GM18873 (cell line): ENCODE results near the gene KLHL29.
A peak's percentile ranks its signal among the peaks of the same experiment; 100 is the strongest.
"Not testable (repeated sequence)": the region's sequence is repeated elsewhere in the genome, so short reads cannot be mapped to it uniquely, and the experiment has no call there.

Source experiments
- ATAC-seq: cut with Tn5 transposase; IDR thresholded peaks from one replicate; pipeline ENCODE4 v1.9.1; 2021; ENCODE audit warnings: mild to moderate bottlenecking, moderate library complexity, moderate number of reproducible peaks; ENCODE audit not compliant: unreplicated experiment, low FRiP score

KLHL29 gene

GRCh38 chr2:23384551-23385343 is at the start of gene KLHL29:
TSS of gene KLHL29 (plus strand) at chr2:23385179. CDS start at chr2:23562197, 177,018 bp downstream.
- peak; percentile 58 for ATAC-seq

GRCh38 chr2:23335550-23335949 is 49.4 kb upstream of the KLHL29 start:
- ATAC-seq, result no peak

- ATAC-seq, result no peak
Observed at GRCh38 chr2:23342075-23342474, 42.9 kb upstream of the KLHL29 start.

- ATAC-seq, result no peak
Observed at GRCh38 chr2:23346029-23346428, 39.0 kb upstream of the KLHL29 start.

- no peak for ATAC-seq
Observed at GRCh38 chr2:23346781-23347180, 38.2 kb upstream of the KLHL29 start.

- ATAC-seq, result no peak
Observed at GRCh38 chr2:23347471-23348092, 37.4 kb upstream of the KLHL29 start.

GRCh38 chr2:23348093-23348481 is 36.9 kb upstream of the KLHL29 start:
- ATAC-seq, result not testable (repeated sequence)

- no peak for ATAC-seq
Observed at GRCh38 chr2:23349508-23349907, 35.5 kb upstream of the KLHL29 start.

GRCh38 chr2:23350041-23350791 is 34.8 kb upstream of the KLHL29 start:
- no peak for ATAC-seq

- no peak for ATAC-seq
Observed at GRCh38 chr2:23350792-23351355, 34.1 kb upstream of the KLHL29 start.

GRCh38 chr2:23351388-23352141 is 33.4 kb upstream of the KLHL29 start:
- peak; percentile 83 for ATAC-seq

- ATAC-seq, result peak; percentile 75
Observed at GRCh38 chr2:23354554-23354953, 30.4 kb upstream of the KLHL29 start.

- no peak for ATAC-seq
Observed at GRCh38 chr2:23355001-23355400, 30.0 kb upstream of the KLHL29 start.

GRCh38 chr2:23356711-23357110 is 28.3 kb upstream of the KLHL29 start:
- no peak for ATAC-seq

- ATAC-seq, result no peak
Observed at GRCh38 chr2:23359631-23360567, 25.1 kb upstream of the KLHL29 start.

- ATAC-seq, result no peak
Observed at GRCh38 chr2:23360571-23361125, 24.3 kb upstream of the KLHL29 start.

GRCh38 chr2:23361152-23361551 is 23.8 kb upstream of the KLHL29 start:
- no peak for ATAC-seq

- ATAC-seq, result no peak
Observed at GRCh38 chr2:23363268-23363667, 21.7 kb upstream of the KLHL29 start.

GRCh38 chr2:23363831-23364230 is 21.1 kb upstream of the KLHL29 start:
- no peak for ATAC-seq
